Stimulated activated naive CD4-positive, alpha-beta T cell (primary cell): ENCODE measurements around the gene NLRC3.
"Not testable (repeated sequence)": the region's sequence is repeated elsewhere in the genome, so short reads cannot be mapped to it uniquely, and the experiment has no call there.

Experiments
- DNase-seq, 6 experiments: peaks; one replicate each; lab custom pipeline; 2025; lab: John Stamatoyannopoulos, UW

The NLRC3 gene, protein sequence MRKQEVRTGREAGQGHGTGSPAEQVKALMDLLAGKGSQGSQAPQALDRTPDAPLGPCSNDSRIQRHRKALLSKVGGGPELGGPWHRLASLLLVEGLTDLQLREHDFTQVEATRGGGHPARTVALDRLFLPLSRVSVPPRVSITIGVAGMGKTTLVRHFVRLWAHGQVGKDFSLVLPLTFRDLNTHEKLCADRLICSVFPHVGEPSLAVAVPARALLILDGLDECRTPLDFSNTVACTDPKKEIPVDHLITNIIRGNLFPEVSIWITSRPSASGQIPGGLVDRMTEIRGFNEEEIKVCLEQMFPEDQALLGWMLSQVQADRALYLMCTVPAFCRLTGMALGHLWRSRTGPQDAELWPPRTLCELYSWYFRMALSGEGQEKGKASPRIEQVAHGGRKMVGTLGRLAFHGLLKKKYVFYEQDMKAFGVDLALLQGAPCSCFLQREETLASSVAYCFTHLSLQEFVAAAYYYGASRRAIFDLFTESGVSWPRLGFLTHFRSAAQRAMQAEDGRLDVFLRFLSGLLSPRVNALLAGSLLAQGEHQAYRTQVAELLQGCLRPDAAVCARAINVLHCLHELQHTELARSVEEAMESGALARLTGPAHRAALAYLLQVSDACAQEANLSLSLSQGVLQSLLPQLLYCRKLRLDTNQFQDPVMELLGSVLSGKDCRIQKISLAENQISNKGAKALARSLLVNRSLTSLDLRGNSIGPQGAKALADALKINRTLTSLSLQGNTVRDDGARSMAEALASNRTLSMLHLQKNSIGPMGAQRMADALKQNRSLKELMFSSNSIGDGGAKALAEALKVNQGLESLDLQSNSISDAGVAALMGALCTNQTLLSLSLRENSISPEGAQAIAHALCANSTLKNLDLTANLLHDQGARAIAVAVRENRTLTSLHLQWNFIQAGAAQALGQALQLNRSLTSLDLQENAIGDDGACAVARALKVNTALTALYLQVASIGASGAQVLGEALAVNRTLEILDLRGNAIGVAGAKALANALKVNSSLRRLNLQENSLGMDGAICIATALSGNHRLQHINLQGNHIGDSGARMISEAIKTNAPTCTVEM

DNA sequence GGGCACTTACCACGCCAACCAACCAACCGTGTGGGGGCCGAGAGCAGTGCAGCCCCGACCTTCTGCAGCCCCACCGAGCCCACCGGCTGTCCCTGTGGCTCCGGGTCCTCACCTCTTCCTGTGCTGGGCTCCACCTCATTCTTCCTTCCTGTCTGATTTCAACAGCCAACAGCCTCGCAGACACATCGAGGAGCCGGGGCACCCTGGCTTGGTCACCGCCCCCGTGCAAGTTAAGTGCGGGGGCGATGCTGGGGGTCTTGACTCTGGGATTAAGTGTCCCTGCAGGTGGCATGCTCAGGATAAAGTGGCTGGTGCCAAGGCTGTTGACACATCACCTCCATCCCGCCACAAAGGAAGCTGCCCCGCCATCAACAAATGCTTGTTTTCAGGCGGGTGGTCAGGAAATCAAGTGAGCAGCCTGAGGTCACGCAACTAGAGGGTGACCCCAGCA, at the start of gene NLRC3:
Gene NLRC3, minus strand, starts transcription at position 102 of the 451 bp plus-strand sequence. CDS start 12,367 bp downstream, outside the sequence.
- peak in 5 of 6 experiments; percentile 17 to 47 (median 30) for DNase-seq

GRCh38 chr16:3625911-3626732, 48.9 kb upstream of the NLRC3 start:
- DNase-seq: peak in 3 of 6 experiments; percentile 32 to 45 (median 40)

- no peak for DNase-seq
Observed at GRCh38 chr16:3625331-3625730, 48.1 kb upstream of the NLRC3 start.

- no peak for DNase-seq
Observed at GRCh38 chr16:3623642-3624041, 46.4 kb upstream of the NLRC3 start.

- no peak for DNase-seq
Observed at GRCh38 chr16:3618769-3619141, 41.6 kb upstream of the NLRC3 start.

GRCh38 chr16:3612510-3613466, 35.6 kb upstream of the NLRC3 start:
- DNase-seq: no peak

- DNase-seq: peak; percentile 83 to 95 (median 88)
Observed at GRCh38 chr16:3611146-3611975, 34.2 kb upstream of the NLRC3 start, which contains the start of gene SLX4. TSS of gene SLX4 (minus strand) at chr16:3611606. CDS start at chr16:3608964, 2,642 bp downstream.

- DNase-seq: peak in 1 of 6 experiments; percentile 25
Observed at GRCh38 chr16:3610698-3611145, 33.5 kb upstream of the NLRC3 start.

DNA sequence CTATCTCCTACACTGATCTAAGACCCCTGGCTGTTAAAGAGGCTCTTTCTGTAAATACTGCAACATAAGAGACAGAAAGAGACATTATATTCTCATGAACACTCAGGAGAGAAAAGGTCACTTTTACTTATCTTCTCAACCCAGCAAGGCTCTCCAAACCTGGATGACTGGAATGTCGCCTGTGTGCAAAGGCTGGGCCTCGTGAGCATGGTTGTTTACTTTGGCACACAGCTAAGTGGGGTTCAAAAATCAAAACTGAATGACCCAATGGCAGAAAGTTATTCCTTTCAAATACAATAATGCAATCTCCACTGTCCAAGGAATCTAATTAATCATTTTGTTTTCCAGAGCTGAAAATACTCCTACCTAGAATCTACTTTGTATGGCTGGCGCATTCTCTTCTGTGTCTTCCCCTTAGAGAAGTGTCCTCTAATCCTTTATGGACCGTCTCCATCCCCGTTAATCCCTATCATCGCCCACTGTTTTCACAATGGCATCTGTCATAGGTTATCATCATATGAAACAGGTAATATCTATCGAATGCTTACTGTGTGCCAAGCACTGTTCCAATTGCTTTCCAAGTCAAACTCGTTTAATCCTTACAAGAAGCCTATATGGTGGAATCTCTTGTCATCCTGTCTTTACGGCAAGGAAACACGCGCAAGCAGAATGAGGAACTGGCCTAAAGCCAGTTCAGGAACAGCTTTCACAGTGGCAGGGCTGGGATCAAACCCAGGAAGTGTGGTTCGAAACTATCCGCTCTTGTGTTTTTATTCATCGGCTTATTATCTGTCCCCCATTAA, 32.9 kb upstream of the NLRC3 start:
- DNase-seq: no peak

DNA sequence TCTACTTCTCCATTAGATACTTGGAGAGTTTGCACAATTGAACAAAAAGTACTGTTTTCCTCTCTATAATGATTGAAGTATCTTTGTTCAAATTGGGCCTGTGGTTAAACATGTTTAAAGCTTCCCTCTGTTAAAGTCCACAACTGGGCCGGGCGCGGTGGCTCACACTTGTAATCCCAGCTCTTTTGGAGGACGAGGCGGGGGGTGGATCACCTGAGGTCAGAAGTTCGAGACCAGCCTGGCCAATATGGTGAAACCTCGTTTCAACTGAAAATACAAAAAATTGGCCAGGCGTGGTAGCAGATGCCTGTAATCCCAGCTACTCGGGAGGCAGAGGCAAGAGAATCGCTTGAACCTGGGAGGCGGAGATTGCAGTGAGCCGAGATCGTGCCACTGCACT, 31.8 kb upstream of the NLRC3 start:
- DNase-seq: not testable (repeated sequence)

DNA sequence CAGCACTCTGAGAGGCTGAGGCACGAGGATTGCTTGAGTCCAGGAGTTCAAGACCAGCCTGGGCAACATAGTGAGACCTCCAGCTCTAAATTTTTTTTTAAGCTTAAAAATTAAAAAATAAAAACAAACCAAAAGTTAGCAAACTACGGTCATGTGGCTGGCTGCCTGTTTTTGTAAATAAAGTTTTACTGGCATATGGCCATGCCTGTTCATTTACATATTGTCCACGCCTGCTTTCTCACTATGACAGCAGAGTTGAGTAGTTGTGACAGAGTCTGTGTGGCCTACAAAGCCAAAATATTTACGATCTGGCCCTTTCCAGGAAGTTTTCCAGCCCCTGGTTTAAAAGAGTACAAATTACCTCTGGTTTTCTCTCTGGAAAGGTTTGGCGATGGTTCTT, 30.9 kb upstream of the NLRC3 start:
- no peak for DNase-seq

- no peak for DNase-seq
Observed at GRCh38 chr16:3607634-3608033, 30.4 kb upstream of the NLRC3 start.

DNA sequence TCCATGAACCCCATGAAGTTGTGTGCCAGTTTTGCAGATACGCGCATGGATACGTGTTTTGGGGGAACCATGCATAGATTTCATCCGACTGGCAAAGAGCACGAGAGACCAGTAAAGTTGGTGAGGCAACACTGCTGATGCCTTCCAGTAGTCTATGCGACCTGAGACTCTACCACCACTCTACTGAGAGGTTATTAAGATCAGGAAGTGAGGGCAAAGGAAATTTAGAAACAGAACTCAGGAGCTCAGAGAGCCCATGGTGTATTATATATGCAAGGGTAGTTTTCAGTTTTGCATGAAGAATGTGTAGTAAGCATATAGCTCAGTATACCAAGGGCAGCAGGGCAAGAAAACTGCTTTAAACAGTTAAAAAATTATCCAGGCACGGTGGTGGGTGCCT, 30.0 kb upstream of the NLRC3 start:
- DNase-seq: no peak

DNA sequence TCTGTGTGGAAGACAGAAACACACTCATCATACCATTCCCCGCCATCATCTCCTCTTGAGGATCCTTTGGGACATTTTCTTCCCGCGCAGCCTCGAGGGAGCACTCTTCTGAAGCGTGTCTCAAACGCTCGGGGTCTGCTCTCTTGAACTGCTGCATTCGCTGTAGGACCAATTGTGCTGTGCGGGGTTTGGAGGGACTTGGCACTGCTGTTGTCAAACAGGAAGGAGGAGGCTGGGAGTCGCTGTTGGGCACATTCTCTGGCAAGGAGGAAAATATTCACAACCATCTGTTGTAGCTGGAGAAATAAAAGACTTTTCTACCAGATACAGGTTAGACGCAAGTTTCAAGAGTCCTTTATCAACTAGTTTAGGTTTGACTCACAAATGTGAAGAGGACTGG, 29.2 kb upstream of the NLRC3 start:
- no peak for DNase-seq

- DNase-seq: no peak
Observed at GRCh38 chr16:3602320-3602653, 25.1 kb upstream of the NLRC3 start.

- DNase-seq: no peak
Observed at GRCh38 chr16:3601614-3602319, 24.6 kb upstream of the NLRC3 start.

DNA sequence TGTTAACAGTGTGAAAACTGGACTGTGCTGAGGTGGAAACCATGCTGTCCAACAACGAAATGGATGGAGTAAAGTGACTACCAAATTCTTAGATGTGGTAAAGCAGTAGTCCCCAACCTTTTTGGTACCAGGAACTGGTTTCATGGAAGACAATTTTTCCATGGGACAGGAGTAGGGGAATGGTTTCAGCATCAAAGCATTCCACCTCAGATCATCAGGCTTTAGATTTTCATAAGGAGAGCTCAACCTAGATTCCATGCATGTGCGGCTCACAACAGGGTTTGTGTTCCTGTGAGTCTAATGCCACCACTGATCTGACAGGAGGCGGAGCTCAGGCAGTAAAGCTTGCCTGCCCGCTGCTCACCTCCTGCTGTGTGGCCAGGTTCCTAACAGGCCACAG, 22.7 kb upstream of the NLRC3 start:
- DNase-seq: no peak

DNA sequence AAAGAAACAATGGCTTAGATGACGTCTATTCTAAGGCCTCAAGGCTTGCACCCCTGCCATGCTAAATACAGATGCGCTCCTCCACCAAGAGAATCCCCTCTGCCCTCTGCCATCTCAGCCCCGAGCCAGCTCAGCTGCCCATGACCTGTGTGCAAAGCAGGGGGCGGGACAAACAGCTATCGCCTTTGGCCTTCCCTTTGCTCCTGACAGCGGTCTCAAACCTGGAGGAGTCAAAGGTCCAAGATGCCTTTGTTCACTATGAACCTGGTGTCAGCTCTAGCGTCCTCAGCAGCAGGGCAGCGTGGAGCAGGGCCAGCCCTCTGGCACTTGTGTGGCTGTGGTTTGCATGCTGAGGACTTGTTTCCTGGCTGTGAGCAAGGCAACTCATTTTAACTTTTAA, 21.9 kb upstream of the NLRC3 start:
- DNase-seq: no peak
